Tibial nerve (tissue), 3 donors: ENCODE results near the gene SLC6A4.

ENCODE experiments used
- CTCF ChIP-seq, 5 experiments: fragments of 200-600 bp in 3 of 5; fragments of 450-650 bp in 2 of 5; sonication (generic) in 3 of 5; IDR thresholded peaks; one replicate each; pipeline ENCODE4 v1.5.1; 2016 to 2019; ENCODE audit warnings: antibody characterized with exemption in 5 of 5, mild to moderate bottlenecking in 3 of 5, moderate library complexity in 2 of 5
- POLR2A ChIP-seq, 2 donors: fragments of 450-650 bp; IDR thresholded peaks; one replicate each; pipeline ENCODE4 v1.6.1; 2017; ENCODE audit warnings: antibody characterized with exemption in 2 of 2, mild to moderate bottlenecking in 2 of 2, moderate library complexity in 2 of 2

GRCh38 chr17:30226878-30227277, 8.6 kb downstream of the SLC6A4 start:
- TF ChIP-seq CTCF (IDR thresholded peaks at IDR 0.05), result no peak
- TF ChIP-seq POLR2A (IDR thresholded peaks at IDR 0.05), result no peak
